Neural cell (in vitro differentiated cells): ENCODE measurements around the gene MCL1. TPM values are rescaled to one million over a fixed set of nuclear protein-coding genes. Genes with fewer than 3 reads are reported as not detected.
"Not testable (repeated sequence)": the region's sequence is repeated elsewhere in the genome, so short reads cannot be mapped to it uniquely, and the experiment has no call there.

Experiments
- H2AFZ ChIP-seq: fragments of 200-600, 300-800 bp; sonication (generic), shearing (Covaris generic); 2 replicates; pipeline ENCODE4 v1.6.0; 2014; ENCODE audit warnings: low read depth, mild to moderate bottlenecking, antibody characterized with exemption, low read length, moderate library complexity
- H3F3A ChIP-seq: fragments of 200-600 bp; shearing (Covaris generic); 2 replicates; pipeline ENCODE4 v1.6.1; 2016; ENCODE audit warnings: mild to moderate bottlenecking, moderate library complexity, mixed read lengths, antibody characterized with exemption, low read length; ENCODE audit not compliant: insufficient read depth, poor library complexity, severe bottlenecking
- H3K27ac ChIP-seq: fragments of 200-600, 300-800 bp; sonication (generic), shearing (Covaris generic); 2 replicates; pipeline ENCODE4 v1.5.1; 2014; ENCODE audit warnings: mild to moderate bottlenecking, low read length, moderate library complexity
- H3K27me3 ChIP-seq: fragments of 300-800, 200-600 bp; sonication (generic), shearing (Covaris generic); 2 replicates; pipeline ENCODE4 v1.6.0; 2014; ENCODE audit warnings: mild to moderate bottlenecking, low read depth, low read length, moderate library complexity; ENCODE audit not compliant: insufficient read depth
- H3K36me3 ChIP-seq: fragments of 300-800, 200-600 bp; sonication (generic), shearing (Covaris generic); 2 replicates; pipeline ENCODE4 v1.5.1; 2014; ENCODE audit warnings: mild to moderate bottlenecking, antibody characterized with exemption, low read length, moderate library complexity; ENCODE audit not compliant: insufficient read depth
- H3K4me2 ChIP-seq: fragments of 300-800, 200-600 bp; sonication (generic), shearing (Covaris generic); 2 replicates; pipeline ENCODE4 v1.6.0; 2014; ENCODE audit warnings: mild to moderate bottlenecking, low read length
- H3K4me3 ChIP-seq: fragments of 300-800, 200-600 bp; sonication (generic), shearing (Covaris generic); 2 replicates; pipeline ENCODE4 v1.5.1; 2014; ENCODE audit warnings: mild to moderate bottlenecking, low read length, moderate library complexity
- H3K79me2 ChIP-seq: fragments of 200-600 bp; shearing (Covaris generic); replicated peaks from 2 replicates; pipeline ENCODE4 v1.6.0; 2014; ENCODE audit warnings: mild to moderate bottlenecking, low read length, moderate library complexity; ENCODE audit not compliant: insufficient read depth
- H3K9ac ChIP-seq: fragments of 300-800, 200-600 bp; sonication (generic), shearing (Covaris generic); 2 replicates; pipeline ENCODE4 v1.6.1; 2016; ENCODE audit warnings: mild to moderate bottlenecking, low read length, mixed read lengths
- H3K9me2 ChIP-seq: fragments of 200-600 bp; shearing (Covaris generic); 2 replicates; pipeline ENCODE4 v1.6.1; 2016; ENCODE audit warnings: mild to moderate bottlenecking, low read length, mixed read lengths; ENCODE audit not compliant: insufficient read depth
- H3K9me3 ChIP-seq: fragments of 200-600, 300-800 bp; sonication (generic), shearing (Covaris generic); 2 replicates; pipeline ENCODE4 v1.6.1; 2016; ENCODE audit warnings: mild to moderate bottlenecking, mixed run types, low read length, moderate library complexity, mixed read lengths
- H4K20me1 ChIP-seq: fragments of 200-600 bp; shearing (Covaris generic); 2 replicates; pipeline ENCODE4 v1.6.1; 2016; ENCODE audit warnings: mild to moderate bottlenecking, mixed run types; ENCODE audit not compliant: insufficient read depth
- EP300 ChIP-seq: fragments of 450-650 bp; conservative IDR thresholded peaks from 2 replicates; pipeline ENCODE4 v1.6.1; 2014; ENCODE audit warnings: antibody characterized with exemption, mild to moderate bottlenecking, moderate library complexity; ENCODE audit not compliant: poor library complexity, severe bottlenecking
- EZH2 ChIP-seq: fragments of 200-600, 300-800 bp; shearing (Covaris generic), sonication (generic); IDR thresholded peaks from 2 replicates; pipeline ENCODE4 v1.6.1; 2014; ENCODE audit warnings: antibody characterized with exemption, low read length, borderline replicate concordance, mild to moderate bottlenecking; ENCODE audit not compliant: insufficient read depth, poor library complexity, severe bottlenecking
- MXI1 ChIP-seq: fragments of 450-650 bp; conservative IDR thresholded peaks from 2 replicates; pipeline ENCODE4 v1.6.1; 2014; ENCODE audit warnings: antibody characterized with exemption, mild to moderate bottlenecking; ENCODE audit not compliant: poor library complexity, severe bottlenecking
- POLR2AphosphoS5 ChIP-seq: IDR thresholded peaks from 2 replicates; pipeline ENCODE4 v1.6.1; 2012
- RAD21 ChIP-seq: fragments of 450-650 bp; conservative IDR thresholded peaks from 2 replicates; pipeline ENCODE4 v1.6.1; 2014; ENCODE audit warnings: antibody characterized with exemption, mild to moderate bottlenecking, moderate library complexity
- SMC3 ChIP-seq: fragments of 450-650 bp; conservative IDR thresholded peaks from 2 replicates; pipeline ENCODE4 v1.6.1; 2014; ENCODE audit warnings: antibody characterized with exemption, mild to moderate bottlenecking, moderate library complexity; ENCODE audit not compliant: poor library complexity
- TAF1 ChIP-seq: IDR thresholded peaks from 2 replicates; pipeline ENCODE4 v1.6.1; 2012; ENCODE audit warnings: low read depth
- polyA plus RNA-seq: library from polyadenylated mRNA; depleted of rRNA; stranded (reverse); fragments of >200 nt; gene quantifications from 2 replicates; pipeline ENCODE4 v1.2.3, GENCODE V29; 2014
- TF ChIP-seq, protein P1 (sequence below): IDR thresholded peaks from 2 replicates; pipeline ENCODE4 v1.6.1; 2012; ENCODE audit warnings: borderline replicate concordance
- TF ChIP-seq, protein P2 (sequence below): fragments of 450-650 bp; IDR thresholded peaks from 2 replicates; pipeline ENCODE4 v1.5.1; 2014; ENCODE audit warnings: antibody characterized with exemption, mild to moderate bottlenecking, moderate library complexity; ENCODE audit not compliant: poor library complexity, severe bottlenecking

MCL1 gene
- polyA plus RNA-seq, 1 donor from 2014 or later, result 171 TPM

DNA sequence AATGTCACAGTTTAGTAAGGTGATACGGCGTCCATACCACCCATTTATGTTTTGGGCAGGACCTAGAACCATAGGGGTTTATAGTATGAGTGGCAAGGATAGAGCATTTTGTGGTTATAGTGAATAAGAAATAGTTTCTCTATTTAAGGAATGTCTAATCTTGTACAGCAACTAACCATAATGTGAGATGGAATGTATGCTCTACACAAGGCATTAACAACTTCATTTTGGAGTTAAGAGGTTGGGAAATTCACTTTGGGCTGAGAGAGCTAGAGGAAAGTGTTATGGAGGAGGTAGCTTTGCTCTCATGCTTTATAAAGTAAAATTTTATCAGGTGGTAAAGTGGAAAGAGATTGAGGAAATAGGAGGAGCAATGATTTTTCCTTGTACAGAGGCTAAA lies 3.0 kb upstream of the MCL1 start:
- H3K4me2 ChIP-seq, result no peak overlapping the region
- no peaks in the 10 kb centered on the region for H3K9me2 ChIP-seq
- H3K4me3 ChIP-seq, result no peak overlapping the region
- no peaks in the 10 kb centered on the region for H3K27me3 ChIP-seq
- H3K9ac ChIP-seq, result no peak overlapping the region
- H4K20me1 ChIP-seq, result no peaks in the 10 kb centered on the region
- H3F3A ChIP-seq, result peaks cover 5% of the 10 kb centered on the region
- H3K36me3 ChIP-seq, result no peaks in the 10 kb centered on the region
- H3K9me3 ChIP-seq, result no peaks in the 10 kb centered on the region
- TF ChIP-seq TAF1, result no peak
- no peak for TF ChIP-seq EZH2
- no peak for TF ChIP-seq EP300
- TF ChIP-seq SMC3, result no peak
- no peak for TF ChIP-seq MXI1
- TF ChIP-seq RAD21, result no peak
- TF ChIP-seq, protein P1, sequence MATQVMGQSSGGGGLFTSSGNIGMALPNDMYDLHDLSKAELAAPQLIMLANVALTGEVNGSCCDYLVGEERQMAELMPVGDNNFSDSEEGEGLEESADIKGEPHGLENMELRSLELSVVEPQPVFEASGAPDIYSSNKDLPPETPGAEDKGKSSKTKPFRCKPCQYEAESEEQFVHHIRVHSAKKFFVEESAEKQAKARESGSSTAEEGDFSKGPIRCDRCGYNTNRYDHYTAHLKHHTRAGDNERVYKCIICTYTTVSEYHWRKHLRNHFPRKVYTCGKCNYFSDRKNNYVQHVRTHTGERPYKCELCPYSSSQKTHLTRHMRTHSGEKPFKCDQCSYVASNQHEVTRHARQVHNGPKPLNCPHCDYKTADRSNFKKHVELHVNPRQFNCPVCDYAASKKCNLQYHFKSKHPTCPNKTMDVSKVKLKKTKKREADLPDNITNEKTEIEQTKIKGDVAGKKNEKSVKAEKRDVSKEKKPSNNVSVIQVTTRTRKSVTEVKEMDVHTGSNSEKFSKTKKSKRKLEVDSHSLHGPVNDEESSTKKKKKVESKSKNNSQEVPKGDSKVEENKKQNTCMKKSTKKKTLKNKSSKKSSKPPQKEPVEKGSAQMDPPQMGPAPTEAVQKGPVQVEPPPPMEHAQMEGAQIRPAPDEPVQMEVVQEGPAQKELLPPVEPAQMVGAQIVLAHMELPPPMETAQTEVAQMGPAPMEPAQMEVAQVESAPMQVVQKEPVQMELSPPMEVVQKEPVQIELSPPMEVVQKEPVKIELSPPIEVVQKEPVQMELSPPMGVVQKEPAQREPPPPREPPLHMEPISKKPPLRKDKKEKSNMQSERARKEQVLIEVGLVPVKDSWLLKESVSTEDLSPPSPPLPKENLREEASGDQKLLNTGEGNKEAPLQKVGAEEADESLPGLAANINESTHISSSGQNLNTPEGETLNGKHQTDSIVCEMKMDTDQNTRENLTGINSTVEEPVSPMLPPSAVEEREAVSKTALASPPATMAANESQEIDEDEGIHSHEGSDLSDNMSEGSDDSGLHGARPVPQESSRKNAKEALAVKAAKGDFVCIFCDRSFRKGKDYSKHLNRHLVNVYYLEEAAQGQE, result no peak
- no peak for TF ChIP-seq POLR2AphosphoS5
- TF ChIP-seq, protein P2, sequence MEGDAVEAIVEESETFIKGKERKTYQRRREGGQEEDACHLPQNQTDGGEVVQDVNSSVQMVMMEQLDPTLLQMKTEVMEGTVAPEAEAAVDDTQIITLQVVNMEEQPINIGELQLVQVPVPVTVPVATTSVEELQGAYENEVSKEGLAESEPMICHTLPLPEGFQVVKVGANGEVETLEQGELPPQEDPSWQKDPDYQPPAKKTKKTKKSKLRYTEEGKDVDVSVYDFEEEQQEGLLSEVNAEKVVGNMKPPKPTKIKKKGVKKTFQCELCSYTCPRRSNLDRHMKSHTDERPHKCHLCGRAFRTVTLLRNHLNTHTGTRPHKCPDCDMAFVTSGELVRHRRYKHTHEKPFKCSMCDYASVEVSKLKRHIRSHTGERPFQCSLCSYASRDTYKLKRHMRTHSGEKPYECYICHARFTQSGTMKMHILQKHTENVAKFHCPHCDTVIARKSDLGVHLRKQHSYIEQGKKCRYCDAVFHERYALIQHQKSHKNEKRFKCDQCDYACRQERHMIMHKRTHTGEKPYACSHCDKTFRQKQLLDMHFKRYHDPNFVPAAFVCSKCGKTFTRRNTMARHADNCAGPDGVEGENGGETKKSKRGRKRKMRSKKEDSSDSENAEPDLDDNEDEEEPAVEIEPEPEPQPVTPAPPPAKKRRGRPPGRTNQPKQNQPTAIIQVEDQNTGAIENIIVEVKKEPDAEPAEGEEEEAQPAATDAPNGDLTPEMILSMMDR, result no peak
- H3K79me2 ChIP-seq, result peaks cover 16% of the 10 kb centered on the region
- H2AFZ ChIP-seq, result no peak overlapping the region
- H3K27ac ChIP-seq, result no peak overlapping the region

DNA sequence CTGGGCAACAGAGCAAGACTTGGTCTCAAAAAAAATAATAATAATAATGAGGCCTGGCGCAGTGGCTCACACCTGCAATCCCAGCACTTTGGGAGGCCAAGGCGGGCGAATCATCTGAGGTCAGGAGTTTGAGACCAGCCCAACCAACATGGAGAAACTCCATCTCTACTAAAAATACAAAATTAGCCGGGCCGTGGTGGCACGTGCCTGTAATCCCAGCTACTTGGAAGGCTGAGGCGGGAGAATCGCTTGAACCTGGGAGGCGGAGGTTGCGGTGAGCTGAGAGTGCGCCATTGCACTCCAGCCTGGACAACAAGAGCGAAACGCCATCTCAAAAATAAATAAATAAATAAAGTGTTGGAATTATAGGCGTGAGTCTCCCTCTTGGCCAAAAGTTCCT lies 2.6 kb upstream of the MCL1 start:
- H4K20me1 ChIP-seq, H2AFZ ChIP-seq, H3K9me2 ChIP-seq, H3K4me3 ChIP-seq, H3K9ac ChIP-seq, H3K4me2 ChIP-seq, H3K36me3 ChIP-seq, H3K27ac ChIP-seq, H3F3A ChIP-seq, H3K9me3 ChIP-seq, H3K27me3 ChIP-seq: not testable (repeated sequence)
- peaks cover 20% of the 10 kb centered on the region for H3K79me2 ChIP-seq

DNA sequence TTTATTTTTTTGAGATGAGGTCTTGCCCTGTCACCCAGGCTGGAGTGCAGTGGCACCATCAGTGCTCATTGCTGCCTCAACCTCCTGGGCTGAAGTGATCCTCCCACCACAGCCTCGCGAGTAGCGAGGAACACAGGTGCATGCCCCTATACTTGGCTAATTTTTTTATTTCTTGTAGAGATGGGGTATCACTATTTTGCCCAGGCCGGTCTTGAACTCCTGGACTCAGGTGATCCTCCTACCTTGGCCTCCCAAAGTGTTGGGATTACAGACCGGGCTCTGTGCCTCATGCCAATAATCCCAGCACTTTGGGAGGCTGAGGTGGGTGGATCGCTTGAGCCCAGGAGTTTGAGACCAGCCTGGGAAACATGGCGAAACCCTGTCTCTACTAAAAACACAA lies 2.0 kb upstream of the MCL1 start:
- H3K9ac ChIP-seq, H2AFZ ChIP-seq, H3K9me2 ChIP-seq, H3K9me3 ChIP-seq, H4K20me1 ChIP-seq, H3F3A ChIP-seq, H3K36me3 ChIP-seq, H3K4me2 ChIP-seq, H3K27ac ChIP-seq, H3K4me3 ChIP-seq, H3K27me3 ChIP-seq: not testable (repeated sequence)
- peaks cover 25% of the 10 kb centered on the region for H3K79me2 ChIP-seq

DNA sequence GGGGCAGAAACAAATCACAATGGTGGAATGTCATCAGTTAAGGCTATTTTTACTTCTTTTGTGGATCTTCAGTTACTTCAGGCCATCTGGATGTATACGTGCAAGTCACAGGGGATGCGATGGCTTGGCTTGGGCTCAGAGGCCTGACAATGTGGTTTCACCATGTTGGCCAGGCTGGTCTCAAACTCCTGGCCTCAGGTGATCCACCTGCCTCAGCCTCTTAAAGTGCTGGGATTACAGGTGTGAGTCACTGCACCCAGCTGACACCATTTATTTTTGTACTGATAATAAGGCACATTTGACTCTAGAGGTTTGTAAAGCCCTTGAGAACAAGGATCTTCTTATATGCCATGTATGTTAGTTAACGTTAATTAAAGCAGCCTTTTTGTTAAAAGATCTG lies 1.6 kb upstream of the MCL1 start:
- H3K4me2 ChIP-seq, H3K9me3 ChIP-seq, H3F3A ChIP-seq, H3K27me3 ChIP-seq, H2AFZ ChIP-seq, H3K9me2 ChIP-seq, H3K4me3 ChIP-seq, H3K27ac ChIP-seq, H3K36me3 ChIP-seq, H3K9ac ChIP-seq: not testable (repeated sequence)
- peaks cover 30% of the 10 kb centered on the region for H3K79me2 ChIP-seq
- H4K20me1 ChIP-seq, result peaks cover 13% of the 10 kb centered on the region
